GM21717 (cell line): ENCODE data around the gene ROM1.
"Not testable (repeated sequence)": the region's sequence is repeated elsewhere in the genome, so short reads cannot be mapped to it uniquely, and the experiment has no call there.

Experiments used
- ATAC-seq: cut with Tn5 transposase; IDR thresholded peaks from one replicate; pipeline ENCODE4 v1.9.1; 2021; ENCODE audit warnings: mild to moderate bottlenecking, moderate library complexity; ENCODE audit not compliant: unreplicated experiment

Gene ROM1

DNA sequence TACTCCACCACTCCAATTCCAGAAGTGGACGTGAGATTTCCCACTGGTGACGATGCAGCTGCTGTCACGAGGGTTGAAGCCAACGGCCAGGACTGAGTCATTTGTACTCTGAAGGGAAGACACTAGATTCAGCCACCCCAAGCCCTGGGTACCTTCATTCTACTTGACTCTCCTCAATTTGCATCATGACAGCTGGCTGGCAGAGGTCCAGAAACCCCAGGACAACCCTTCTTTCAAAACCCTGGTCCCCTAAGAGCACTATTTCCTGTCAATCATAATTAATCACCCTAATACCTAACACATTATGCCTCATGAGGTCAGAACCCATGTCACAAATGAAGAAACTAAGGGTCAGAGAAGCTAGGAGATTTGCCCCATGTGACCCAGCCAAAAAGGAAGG lies 5.3 kb upstream of the ROM1 start:
- ATAC-seq, result no peak

DNA sequence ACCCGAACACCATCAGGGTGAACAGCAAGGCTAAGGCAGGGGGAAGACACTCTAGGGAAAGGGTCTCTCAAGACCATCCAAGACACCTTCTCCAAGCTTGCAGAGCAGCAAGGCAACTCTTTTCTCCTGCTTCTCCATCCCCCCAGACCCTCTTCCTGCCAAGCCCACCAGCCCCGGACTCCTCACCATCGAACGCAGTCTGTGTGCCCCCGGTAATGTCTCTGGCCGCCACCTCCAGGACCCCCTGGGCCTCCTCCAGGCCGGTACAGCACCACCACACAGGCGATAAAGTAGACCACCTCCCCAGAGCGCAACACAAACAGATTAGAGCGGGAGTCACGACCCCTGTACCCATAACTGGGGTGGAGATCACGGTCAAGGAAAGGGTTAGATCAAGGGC lies 4.3 kb upstream of the ROM1 start:
- no peak for ATAC-seq

DNA sequence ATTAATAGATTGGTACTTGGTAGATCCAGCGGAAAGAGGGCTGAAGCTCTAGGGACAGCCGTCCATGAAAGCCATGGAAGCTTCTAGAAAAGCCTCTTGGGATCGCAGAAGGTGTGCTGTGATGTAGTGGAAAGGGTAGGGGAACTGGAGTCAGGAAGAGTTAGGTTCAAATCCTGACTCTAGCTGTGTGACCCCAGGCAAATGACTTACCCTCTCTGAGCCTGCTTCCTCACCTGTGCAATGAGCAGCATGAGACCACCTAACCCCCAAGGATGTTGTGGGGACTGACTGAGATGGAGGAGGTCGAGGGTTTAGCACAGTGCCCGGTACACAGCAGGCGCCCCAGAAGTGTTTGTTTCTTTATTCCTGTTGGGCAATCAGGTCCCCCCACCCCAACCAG lies 2.7 kb upstream of the ROM1 start:
- ATAC-seq, result no peak

DNA sequence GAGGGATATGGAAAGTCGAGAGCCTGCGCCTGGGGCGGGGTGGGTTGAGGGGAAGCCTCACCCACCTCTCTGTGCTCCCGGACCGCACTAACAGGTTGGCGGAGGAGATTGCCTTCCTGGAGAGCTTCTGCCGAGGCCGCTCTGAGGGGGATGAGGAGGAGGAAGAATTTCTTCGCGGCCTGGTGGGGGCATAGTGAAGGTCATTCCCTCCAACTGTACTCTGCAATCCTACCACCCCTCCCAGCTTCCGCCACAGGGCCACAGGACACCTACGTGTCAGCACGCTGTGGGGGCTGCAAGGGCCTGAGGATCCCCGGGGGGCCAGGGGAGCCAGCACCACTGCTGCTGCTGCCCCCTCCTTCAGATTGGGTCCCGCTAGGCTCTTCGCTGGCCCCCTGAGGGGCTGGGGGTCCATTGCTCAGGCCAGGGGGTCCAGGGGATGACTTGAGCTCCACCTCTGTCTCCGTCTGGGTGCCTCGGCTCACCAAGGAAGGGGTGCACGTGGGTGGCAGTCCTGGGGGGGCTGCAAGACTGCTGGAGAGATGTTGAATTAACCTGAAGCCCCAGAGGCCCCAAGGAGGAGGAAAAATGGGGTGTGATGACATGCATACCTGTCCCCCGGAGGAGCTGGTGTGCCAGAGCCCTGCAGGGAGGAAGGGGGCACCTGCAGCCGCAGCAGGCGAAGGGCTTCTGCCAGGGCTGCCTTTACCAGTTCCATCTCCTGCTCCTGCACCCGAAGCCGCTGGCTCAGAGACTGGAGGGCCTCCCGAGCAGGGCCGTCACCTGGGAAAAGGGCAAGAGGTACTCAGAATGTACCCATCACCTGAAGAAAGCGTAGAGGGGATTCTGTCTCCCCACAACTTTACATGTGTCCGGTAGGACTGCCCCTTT lies 2.0 kb upstream of the ROM1 start:
- ATAC-seq, result no peak

DNA sequence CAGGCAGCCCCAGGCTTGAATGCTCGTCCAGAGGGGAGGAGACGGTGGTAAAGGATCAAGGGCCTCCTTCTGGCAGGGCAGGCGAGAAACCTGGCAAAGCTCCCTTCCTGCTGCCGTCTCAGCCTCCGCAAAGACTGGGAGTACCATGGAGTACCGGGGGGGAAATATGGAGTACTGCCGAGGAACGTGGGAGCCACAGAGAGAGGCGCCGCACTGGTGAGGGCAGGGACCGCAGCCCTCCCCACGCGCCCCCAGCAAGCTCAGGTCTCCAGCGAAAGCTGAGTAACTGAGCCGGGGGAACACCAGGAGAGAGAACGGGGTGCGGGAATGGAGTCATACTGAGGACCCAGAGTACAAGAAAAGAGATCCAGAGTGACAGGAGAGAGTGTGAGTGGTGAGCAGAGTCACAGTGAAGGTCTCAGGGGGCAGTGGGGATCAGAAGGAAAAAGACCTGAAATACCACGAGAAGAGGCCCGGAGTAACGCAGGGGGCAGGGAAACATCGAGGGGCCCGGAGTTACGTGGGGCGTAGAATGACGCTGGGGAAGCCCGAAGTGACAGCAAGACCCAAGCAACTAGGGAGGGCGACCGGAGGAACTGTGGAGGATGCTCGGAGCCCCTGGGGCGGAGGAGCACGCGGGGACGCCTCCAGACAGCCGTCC lies 1.2 kb upstream of the ROM1 start:
- ATAC-seq, result peak; percentile 13

DNA sequence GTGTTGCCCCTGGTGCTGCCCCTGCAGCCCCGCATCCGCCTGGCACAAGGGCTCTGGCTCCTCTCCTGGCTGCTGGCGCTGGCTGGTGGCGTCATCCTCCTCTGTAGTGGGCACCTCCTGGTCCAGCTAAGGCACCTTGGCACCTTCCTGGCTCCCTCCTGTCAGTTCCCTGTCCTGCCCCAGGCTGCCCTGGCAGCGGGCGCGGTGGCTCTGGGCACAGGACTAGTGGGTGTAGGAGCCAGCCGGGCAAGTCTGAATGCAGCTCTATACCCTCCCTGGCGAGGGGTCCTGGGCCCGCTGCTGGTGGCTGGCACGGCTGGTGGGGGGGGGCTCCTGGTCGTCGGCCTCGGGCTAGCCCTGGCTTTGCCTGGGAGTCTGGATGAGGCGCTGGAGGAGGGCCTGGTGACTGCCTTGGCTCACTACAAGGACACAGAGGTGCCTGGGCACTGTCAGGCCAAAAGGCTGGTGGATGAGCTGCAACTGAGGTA lies 278 bp downstream of the ROM1 start:
- ATAC-seq, result no peak

DNA sequence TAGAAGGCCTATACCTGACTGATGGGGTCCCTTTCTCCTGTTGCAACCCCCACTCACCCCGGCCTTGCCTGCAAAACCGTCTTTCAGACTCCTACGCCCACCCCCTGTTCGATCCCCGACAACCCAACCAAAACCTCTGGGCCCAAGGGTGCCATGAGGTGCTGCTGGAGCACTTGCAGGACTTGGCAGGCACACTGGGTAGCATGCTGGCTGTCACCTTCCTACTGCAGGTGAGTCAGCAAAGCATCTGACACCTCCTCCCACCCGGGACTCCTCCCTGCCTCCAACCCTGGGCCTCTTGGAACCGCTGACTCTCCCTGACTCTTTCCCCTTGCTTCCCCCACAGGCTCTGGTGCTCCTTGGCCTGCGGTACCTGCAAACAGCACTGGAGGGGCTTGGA lies 1.2 kb downstream of the ROM1 start:
- no peak for ATAC-seq

DNA sequence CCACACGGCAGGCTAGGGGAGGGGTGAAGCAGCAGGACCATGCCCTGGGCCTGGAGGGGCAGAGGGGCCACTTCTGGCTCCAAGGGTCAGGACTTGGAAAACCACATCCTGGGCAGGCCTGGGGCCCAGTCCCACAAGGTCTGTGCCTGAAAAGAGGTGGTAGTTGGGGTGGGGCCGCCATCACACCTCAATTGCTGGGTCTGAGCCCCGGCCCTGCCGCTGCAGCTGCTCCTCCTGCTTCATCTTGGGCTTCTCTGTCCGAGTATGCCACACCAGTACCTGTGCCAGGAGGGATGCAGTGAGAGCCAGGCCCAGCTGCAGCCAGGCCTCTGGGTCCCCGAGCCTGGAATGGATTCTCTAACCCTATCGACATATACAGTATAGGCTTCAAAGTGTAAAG lies 2.5 kb downstream of the ROM1 start:
- ATAC-seq, result no peak

DNA sequence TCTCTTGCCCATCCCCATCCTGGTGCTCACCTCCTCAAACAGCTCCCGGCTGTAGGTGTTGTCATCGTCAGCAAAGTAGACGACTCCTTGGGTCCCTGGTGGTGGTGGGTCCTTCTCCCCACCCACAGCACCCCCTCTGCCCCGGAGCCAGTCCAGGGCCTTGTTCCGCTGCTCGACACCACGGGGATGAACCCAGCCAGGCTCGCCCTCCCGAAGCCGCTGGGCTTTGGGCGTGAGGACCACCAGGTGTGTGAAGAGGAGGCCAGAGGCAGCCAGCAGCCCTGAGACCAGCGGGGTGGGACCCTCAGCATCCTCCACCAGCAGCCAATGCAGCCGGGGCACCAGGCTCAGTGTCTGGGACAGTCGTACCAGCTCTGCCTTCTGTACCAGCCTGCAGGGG lies 3.9 kb downstream of the ROM1 start:
- ATAC-seq, result not testable (repeated sequence)

DNA sequence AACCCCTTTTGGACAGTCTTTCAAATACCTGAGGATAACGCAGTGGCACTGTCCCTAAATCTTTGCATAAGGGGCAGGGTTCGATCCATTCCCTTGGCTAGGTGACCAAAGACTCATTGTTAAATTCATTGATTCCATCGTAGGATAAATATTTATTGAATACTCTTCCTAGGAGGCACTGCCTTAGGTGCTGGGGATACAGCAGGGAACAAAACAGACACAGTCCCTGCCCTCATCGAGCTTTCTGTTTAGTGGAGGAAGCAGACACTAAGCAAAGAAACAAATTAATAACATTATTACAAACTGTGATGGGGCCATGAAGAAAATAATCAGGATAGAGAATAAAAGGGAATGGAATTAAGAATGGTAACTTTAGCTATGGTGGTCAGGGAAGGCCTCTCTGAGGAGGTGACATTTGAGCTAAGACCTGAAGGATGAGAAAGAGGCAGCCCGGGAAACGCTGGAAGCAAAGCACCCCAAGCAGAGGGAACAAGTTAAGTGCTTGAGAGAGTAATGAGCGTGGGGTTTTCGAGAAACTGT lies 8.0 kb downstream of the ROM1 start:
- ATAC-seq, result no peak

DNA sequence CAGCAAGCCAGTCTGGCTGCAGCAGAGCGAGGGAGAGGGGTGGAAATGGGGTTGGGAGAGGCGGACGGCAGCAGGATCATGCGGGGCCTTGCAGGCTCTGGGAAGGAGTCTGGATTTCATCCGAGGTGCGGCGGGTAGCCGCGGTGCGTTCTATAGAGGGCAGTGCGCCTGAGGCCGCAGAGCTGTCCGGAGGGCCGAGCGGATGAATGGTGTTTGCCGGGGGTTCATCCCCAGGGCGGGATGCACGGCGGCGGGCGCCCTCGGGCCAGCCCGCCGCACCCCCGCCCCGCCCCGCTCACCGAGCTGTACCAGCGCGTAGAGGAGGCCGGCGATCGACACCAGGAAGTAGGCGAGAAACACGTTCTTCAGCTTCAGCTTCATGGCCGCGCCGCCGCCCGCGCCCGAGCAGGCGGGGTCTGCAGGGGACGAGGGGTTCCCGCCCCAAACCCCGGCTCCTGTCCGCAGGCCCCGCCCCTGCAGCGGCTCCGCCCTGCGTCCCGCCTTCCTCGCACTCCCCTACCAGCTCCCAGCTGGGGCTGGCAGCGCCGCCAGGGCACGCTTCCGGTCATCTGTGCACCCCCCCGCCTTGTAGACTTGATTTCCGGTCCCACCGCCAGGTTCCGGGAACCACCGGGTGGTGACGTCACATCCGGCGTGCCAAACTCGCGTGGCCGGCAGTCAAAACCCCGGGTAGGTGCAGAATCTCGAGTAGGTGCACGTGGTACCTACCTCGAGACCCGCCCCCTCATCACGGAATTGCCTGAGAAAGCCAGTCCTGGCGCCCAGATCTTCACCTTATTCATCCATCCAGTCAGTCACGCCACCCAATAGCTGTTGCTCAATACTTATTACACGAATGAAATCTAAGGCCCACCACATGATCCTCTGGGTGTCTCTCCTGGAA lies 8.8 kb downstream of the ROM1 start, which contains the start of gene B3GAT3:
TSS of gene B3GAT3 (minus strand) at position 420 of the 904 bp plus-strand sequence. CDS start at position 381, 39 bp downstream.
- ATAC-seq, result peak; percentile 83

DNA sequence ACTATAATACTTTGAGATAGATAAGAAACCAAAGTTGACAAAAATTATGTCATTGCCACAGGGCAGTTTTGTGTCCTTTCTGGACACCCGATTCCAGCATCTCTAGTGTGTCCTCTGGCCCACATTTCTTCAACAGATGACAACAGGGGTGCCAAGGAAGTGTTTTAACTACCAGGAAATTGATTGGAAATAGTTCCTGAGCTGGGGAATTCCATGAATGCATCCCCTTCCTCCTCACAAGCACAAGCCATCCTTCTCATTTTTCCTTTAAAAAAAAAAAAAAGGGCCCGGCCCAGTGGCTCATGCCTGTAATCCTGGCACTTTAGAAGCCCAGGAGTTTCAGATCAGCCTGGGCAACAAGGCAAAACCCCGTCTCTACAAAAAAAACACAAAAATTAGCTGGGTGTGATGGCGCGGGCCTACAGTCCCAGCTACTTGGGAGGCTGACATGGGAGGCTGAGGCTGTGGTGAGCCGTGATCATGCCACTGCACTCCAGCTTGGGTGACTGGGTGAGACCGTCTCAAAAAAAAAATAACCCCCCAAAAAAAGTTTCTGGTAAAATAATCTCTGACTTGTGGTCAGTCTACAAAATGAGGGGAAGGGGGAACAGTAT lies 9.5 kb downstream of the ROM1 start:
- no peak for ATAC-seq

DNA sequence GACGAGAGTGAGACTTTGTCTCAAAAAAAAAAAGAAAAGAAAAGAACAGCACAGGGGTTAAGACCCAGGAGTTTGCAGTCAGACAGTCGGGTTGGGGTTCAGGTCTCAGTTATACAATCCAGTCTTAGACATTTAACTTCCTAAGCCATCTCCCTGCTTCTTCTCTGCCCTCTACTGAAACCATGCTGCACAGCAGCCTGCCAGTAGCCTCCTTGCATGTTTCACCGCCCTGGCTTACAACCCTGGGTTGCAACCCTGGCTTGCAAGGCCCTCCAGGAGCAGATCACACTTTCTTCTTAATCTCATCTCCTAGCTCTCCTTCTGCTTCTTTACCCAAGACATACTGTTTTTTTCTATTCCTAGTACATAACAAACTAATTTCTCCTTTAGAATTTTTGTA lies 14.7 kb downstream of the ROM1 start:
- ATAC-seq, result no peak

DNA sequence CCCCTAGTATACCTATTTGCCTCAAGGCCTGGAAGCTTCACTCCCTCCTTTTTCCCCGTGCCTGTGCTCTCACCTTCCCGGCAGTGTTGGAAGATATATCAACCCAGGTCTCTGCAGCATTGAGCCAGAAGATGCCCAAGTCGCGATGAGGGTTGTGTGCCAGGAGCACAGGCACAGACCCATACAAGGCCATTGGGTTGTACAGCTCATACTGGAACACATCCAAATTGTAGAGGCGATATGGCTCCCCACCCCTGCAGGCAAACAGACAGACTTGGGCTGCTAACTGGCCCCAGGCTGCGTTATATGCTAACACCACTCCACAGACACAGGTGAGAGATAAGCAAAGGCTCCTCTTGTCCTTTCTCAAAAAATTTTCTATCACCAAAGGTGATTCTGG lies 19.4 kb downstream of the ROM1 start:
- no peak for ATAC-seq

DNA sequence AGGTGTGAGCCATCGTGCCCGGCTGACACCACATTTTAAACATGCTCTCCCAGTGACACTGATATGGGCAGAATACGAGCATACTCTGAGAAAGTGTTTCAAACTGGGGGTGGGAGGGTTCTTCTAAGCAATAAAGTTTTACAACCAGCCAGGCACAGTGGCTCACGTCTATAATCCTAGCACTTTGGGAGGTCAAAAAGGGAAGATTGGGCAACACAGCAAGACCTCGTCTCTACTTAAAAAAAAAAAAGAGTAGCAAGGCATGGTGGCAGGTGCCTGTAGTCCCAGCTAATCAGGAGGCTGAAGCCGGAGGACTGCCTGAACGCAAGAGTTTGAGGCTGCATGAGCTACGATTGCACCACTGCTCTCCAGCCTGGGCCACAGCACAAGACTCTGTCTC lies 31.2 kb downstream of the ROM1 start:
- ATAC-seq, result no peak

DNA sequence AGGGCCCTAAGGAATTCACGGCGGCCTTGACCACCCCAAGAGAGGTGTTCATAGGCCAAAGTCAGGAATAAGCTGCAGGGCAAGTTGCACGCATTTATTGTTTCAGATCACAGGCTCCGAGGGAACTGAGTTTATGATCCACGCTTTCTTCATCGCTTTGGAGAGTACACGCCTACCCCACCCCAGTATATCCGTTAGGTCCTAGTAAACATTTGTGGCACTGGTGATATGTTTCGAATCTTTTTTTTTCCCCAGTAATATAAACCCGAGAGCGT lies 32.6 kb downstream of the ROM1 start:
- no peak for ATAC-seq

DNA sequence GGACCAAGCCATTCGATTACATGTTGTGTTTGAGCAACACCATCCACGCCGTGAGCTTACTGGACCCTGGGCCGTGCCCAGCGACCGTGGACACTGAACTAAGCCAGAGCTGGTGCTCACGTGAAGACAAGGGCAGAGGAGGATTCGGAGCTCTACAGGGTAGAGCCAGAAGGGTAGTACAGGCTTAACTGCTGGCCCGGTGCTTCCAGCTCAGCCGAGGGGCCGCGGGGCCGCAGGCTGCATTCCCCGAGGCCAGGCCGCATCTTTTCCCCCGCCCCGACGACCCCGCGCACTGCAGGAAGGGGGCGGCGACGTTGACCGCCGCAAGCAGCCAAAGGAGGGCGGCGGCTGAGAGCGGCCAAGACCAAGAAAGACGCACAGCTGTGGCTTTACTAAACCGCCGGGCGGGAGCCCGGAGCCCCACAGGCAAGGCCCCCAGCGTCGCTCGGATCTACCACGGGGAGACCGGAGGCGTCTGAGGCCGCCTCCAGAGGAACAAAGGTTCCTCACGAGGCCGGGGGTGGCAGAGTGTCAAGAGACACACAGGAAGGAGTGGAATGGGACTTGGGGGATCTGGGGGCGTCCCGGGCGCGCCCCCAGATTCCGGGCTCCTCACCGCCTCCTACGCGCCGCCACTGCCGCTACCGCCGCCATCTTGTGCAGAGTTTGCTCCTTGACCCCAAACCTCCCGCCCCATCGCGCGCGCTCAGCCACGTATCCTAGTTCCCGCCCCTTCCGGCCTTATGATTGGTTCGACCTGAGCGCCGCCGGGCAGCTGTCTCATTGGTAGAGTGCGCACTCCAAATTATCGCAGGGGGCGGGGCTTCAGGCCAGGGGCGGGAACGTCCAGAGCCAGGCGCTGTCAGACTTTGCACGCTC lies 33.1 kb downstream of the ROM1 start, which contains the start of gene GANAB:
TSS of gene GANAB (minus strand) at position 668 of the 879 bp plus-strand sequence. CDS start at position 654, 14 bp downstream.
- ATAC-seq, result peak; percentile 83

DNA sequence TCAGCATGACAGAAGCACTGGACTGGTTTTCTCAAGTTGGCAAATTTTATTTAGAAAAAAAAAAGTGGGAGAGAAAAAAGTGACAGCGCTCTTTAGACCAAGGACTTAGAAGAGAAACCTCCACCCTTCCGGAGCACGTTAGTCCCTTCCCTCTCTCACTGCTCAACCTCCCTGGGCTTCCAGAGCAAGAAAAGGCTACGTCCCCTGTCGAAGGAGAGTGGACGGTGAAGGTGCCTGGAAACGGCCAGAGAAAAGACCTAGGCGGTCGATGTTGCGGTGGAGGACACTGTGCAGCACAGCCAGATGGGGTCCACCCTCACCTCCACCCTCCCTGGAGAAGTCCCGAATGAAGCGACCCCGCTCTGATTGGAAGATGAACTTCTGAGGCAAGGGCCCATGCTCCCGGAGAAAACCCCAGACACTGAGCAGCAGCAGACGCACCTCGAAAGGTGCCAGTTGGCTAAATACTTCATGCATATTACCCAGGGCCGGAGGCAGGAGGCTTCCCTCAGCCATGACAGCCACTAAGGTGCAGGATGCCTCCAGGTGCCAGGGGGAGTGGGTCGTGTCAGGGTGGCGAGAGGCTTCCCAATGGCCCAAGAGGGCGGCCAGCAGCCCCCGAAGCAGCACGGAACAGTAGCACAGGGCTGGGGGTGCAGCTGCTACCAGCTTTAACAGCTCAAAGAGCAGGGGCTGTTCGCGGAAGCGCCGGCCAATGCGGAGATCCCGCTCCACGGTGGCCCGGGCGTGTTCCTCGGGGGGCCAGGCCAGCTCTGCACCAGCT lies 34.0 kb downstream of the ROM1 start:
- ATAC-seq, result no peak

DNA sequence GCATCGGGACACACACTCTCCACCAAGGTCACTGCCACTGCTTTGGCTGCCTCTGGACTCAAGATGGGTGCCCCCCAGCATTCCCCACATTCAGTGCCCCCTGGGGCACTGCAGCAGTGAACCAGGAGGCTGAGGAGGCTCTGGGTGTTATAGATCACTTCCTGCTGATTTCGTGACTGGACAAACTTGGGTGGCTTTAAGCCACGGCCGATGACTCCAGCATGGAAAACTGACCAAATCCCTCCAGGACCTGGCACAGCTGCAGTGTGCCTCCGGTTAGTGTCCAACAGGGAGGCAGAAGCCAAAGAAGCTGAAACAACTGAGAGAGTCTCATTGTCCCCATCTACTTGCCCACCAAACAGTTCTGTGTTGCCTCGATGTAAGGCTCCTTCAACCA lies 34.5 kb downstream of the ROM1 start:
- no peak for ATAC-seq
